Measurements from ENCODE around the gene HDGF. TPM values are rescaled to one million over a fixed set of nuclear protein-coding genes. Genes with fewer than 3 reads are reported as not detected.
A peak's percentile ranks its signal among the peaks of the same experiment; 100 is the strongest.

HDGF gene
- total and polyA plus RNA-seq, 9 of the 15 experiments (the other 6 are each of a cell fraction or from before 2014, with no cell fraction given), result 38.8 to 601 (median 400) TPM

DNA sequence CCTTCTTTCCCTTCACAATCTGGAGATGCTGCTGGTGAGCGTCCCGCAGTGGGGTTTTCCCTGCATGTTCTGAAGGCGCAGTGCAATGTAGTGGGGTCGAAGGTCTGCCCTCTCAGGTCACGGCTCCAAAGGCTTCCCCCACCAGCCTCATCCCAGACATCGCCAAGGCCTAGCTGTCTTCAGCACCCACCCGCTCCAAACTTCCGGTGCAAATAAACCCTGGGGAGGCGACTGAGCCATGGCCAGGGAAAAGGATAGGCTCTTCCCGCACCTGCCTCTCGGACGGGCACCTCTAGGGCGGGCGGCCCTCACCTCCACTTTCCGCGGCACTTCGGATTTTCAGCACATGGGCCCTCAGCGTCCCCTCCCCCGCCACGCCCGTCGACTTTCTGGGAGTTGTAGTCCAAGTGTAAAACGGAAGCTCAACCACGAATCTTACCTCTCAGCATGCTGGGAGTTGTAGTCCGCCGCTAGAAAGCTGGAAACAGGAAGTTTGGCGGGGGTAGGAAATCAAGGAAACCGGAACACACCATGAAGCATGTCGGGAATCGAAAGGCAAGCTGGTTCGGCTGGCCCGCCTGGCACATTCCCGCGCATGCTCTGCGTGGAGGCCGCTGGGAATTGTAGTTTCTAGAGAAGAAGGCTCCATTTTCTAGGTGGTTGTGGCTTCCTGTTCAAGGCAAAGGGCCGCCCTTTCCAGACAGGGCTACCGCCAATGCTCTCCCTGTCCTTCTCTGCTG lies 10.6 kb downstream of the HDGF start, which contains the start of gene MRPL24 (continued):
- peak; percentile 31 for TF ChIP-seq EP300 (IDR thresholded peaks at IDR 0.05; ENCODE audit: low read length)
- TF ChIP-seq, protein P1, sequence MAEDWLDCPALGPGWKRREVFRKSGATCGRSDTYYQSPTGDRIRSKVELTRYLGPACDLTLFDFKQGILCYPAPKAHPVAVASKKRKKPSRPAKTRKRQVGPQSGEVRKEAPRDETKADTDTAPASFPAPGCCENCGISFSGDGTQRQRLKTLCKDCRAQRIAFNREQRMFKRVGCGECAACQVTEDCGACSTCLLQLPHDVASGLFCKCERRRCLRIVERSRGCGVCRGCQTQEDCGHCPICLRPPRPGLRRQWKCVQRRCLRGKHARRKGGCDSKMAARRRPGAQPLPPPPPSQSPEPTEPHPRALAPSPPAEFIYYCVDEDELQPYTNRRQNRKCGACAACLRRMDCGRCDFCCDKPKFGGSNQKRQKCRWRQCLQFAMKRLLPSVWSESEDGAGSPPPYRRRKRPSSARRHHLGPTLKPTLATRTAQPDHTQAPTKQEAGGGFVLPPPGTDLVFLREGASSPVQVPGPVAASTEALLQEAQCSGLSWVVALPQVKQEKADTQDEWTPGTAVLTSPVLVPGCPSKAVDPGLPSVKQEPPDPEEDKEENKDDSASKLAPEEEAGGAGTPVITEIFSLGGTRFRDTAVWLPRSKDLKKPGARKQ (CRISPR knock-in tag; IDR thresholded peaks at IDR 0.05), result no peak
- no peak for TF ChIP-seq PRMT5 (CRISPR knock-in tag; IDR thresholded peaks at IDR 0.05)
- peak; percentile 94 for TF ChIP-seq ZNF197 (CRISPR knock-in tag; IDR thresholded peaks at IDR 0.05; ENCODE audit: low read depth)
- TF ChIP-seq IFI16 (CRISPR knock-in tag; IDR thresholded peaks at IDR 0.05), result no peak
- TF ChIP-seq SETDB1 (IDR thresholded peaks at IDR 0.05; ENCODE audit: low read length), result no peak
- TF ChIP-seq ZNF695 (CRISPR knock-in tag; IDR thresholded peaks at IDR 0.05), result no peak
- no peak for TF ChIP-seq TAF15 (IDR thresholded peaks at IDR 0.05; ENCODE audit: low read depth, low read length)
- TF ChIP-seq, protein P2, sequence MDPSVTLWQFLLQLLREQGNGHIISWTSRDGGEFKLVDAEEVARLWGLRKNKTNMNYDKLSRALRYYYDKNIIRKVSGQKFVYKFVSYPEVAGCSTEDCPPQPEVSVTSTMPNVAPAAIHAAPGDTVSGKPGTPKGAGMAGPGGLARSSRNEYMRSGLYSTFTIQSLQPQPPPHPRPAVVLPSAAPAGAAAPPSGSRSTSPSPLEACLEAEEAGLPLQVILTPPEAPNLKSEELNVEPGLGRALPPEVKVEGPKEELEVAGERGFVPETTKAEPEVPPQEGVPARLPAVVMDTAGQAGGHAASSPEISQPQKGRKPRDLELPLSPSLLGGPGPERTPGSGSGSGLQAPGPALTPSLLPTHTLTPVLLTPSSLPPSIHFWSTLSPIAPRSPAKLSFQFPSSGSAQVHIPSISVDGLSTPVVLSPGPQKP (CRISPR knock-in tag; IDR thresholded peaks at IDR 0.05), result no peak
- TF ChIP-seq DNMT1 (IDR thresholded peaks at IDR 0.05), result 0 out of 2 replicates have a peak, but pooled peaks have one; percentile 37
- TF ChIP-seq PHTF2 (CRISPR knock-in tag; IDR thresholded peaks at IDR 0.05), result no peak
- no peak for TF ChIP-seq ZNF431 (CRISPR knock-in tag; IDR thresholded peaks at IDR 0.05)
- no peak for TF ChIP-seq ZNF408 (CRISPR knock-in tag; IDR thresholded peaks at IDR 0.05; ENCODE audit: low read depth)
- TF ChIP-seq NELFE (IDR thresholded peaks at IDR 0.05; ENCODE audit: insufficient read depth, insufficient read length), result no peak
- TF ChIP-seq, protein P3, sequence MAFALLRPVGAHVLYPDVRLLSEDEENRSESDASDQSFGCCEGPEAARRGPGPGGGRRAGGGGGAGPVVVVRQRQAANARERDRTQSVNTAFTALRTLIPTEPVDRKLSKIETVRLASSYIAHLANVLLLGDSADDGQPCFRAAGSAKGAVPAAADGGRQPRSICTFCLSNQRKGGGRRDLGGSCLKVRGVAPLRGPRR (CRISPR knock-in tag; IDR thresholded peaks at IDR 0.05), result no peak
- 0 out of 2 replicates have a peak, but pooled peaks have one; percentile 39 for TF ChIP-seq PYGO2 (tag; IDR thresholded peaks at IDR 0.05)
- TF ChIP-seq, protein P4, sequence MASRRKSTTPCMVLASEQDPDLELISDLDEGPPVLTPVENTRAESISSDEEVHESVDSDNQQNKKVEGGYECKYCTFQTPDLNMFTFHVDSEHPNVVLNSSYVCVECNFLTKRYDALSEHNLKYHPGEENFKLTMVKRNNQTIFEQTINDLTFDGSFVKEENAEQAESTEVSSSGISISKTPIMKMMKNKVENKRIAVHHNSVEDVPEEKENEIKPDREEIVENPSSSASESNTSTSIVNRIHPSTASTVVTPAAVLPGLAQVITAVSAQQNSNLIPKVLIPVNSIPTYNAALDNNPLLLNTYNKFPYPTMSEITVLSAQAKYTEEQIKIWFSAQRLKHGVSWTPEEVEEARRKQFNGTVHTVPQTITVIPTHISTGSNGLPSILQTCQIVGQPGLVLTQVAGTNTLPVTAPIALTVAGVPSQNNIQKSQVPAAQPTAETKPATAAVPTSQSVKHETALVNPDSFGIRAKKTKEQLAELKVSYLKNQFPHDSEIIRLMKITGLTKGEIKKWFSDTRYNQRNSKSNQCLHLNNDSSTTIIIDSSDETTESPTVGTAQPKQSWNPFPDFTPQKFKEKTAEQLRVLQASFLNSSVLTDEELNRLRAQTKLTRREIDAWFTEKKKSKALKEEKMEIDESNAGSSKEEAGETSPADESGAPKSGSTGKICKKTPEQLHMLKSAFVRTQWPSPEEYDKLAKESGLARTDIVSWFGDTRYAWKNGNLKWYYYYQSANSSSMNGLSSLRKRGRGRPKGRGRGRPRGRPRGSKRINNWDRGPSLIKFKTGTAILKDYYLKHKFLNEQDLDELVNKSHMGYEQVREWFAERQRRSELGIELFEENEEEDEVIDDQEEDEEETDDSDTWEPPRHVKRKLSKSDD (conservative IDR thresholded peaks at IDR 0.05; ENCODE audit: low read length), result no peak
- TF ChIP-seq C11orf30 (IDR thresholded peaks at IDR 0.05; ENCODE audit: low read depth), result peak; percentile 64; the same call in 1 of the 2 replicates
- peak; percentile 47; the same call in 1 of the 2 replicates for TF ChIP-seq CC2D1A (IDR thresholded peaks at IDR 0.05)
- no peak for TF ChIP-seq MTF1 (CRISPR knock-in tag; IDR thresholded peaks at IDR 0.05; ENCODE audit: borderline replicate concordance)
- TF ChIP-seq, protein P5, sequence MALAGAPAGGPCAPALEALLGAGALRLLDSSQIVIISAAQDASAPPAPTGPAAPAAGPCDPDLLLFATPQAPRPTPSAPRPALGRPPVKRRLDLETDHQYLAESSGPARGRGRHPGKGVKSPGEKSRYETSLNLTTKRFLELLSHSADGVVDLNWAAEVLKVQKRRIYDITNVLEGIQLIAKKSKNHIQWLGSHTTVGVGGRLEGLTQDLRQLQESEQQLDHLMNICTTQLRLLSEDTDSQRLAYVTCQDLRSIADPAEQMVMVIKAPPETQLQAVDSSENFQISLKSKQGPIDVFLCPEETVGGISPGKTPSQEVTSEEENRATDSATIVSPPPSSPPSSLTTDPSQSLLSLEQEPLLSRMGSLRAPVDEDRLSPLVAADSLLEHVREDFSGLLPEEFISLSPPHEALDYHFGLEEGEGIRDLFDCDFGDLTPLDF (CRISPR knock-in tag; IDR thresholded peaks at IDR 0.05), result no peak
- peak; percentile 53; the same call in 1 of the 2 replicates for TF ChIP-seq ZKSCAN1 (IDR thresholded peaks at IDR 0.05; ENCODE audit: low read depth, low read length)

Measured in K562 (cell line).